Cardiac muscle cell (in vitro differentiated cells and primary cell): Measurements from ENCODE around the gene SCAMP2. TPM values are rescaled to one million over a fixed set of nuclear protein-coding genes. Genes with fewer than 3 reads are reported as not detected.

Experiments
- DNase-seq, 2 donors: peaks; one replicate each; pipeline versions ENCODE4 v3.0.0 to v3.0.0-alpha.2; 2010 to 2017; ENCODE audit warnings: low read depth in 1 of 2, low spot score in 1 of 2
- H3K27ac ChIP-seq: fragments of 200-600 bp; sonication (generic); 2 replicates; pipeline ENCODE4 v1.5.1; 2016
- H3K27me3 ChIP-seq: fragments of 200-600 bp; sonication (generic); 2 replicates; pipeline ENCODE4 v1.6.0; 2016; ENCODE audit warnings: control low read depth
- H3K36me3 ChIP-seq: fragments of 200-600 bp; sonication (generic); 2 replicates; pipeline ENCODE4 v1.5.1; 2016; ENCODE audit warnings: control low read depth
- H3K4me1 ChIP-seq: fragments of 200-600 bp; sonication (generic); 2 replicates; pipeline ENCODE4 v1.8.1; 2017; ENCODE audit warnings: low read depth, mild to moderate bottlenecking, mixed run types
- H3K4me3 ChIP-seq: fragments of 200-600 bp; sonication (generic); 2 replicates; pipeline ENCODE4 v1.5.1; 2016; ENCODE audit warnings: mild to moderate bottlenecking
- H3K9me3 ChIP-seq: fragments of 200-600 bp; sonication (generic); 2 replicates; pipeline ENCODE4 v1.5.1; 2017; ENCODE audit warnings: low read depth, mild to moderate bottlenecking, control low read depth
- polyA plus RNA-seq: library from polyadenylated mRNA; unstranded; fragments of >200 nt; fragmentation: Nextera tagmentation; extraction: Ambion mirVana; gene quantifications from 2 replicates; pipeline ENCODE4 v1.2.1, GENCODE V29; 2016
- total RNA-seq: library from RNA; depleted of rRNA; stranded (reverse); fragments of >200 nt; gene quantifications from 2 replicates; pipeline ENCODE4 v1.2.3, GENCODE V29; 2016
- TF ChIP-seq, protein P1 (sequence below): IDR thresholded peaks from 2 replicates; pipeline ENCODE4 v1.5.1; 2012; ENCODE audit warnings: low read depth, mild to moderate bottlenecking, low read length

Gene SCAMP2
- total and polyA plus RNA-seq, 2 experiments from 2014 or later, result 52.3 to 115 TPM

DNA sequence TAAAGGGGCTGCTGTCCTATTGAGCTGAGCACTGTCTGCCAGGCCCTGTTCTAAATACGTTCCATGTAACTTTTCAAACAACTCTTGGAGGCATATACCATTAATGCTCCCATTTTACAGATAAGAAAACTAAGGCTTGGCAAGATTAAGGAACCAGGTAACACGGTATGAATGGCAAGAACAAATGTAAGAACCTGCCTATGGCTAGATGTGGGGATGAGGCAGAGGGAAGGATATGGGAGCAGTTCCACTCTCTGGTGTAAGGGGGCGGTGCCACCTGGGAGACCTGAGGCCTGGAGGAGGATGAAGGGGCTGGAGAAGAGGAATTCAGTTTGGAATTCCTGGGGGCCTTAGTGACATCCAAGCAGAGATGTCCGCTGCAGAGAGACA is 64.3 kb downstream of the SCAMP2 start:
- Histone ChIP-seq H3K4me3 (no peak overlapping the region), H3K4me1 (no peaks in the 10 kb centered on the region), H3K27ac (no peak overlapping the region), H3K36me3 (peaks cover 4% of the 10 kb centered on the region), H3K27me3 (no peaks in the 10 kb centered on the region), H3K9me3 (no peaks in the 10 kb centered on the region)
- no peak for DNase-seq
- TF ChIP-seq, protein P1, sequence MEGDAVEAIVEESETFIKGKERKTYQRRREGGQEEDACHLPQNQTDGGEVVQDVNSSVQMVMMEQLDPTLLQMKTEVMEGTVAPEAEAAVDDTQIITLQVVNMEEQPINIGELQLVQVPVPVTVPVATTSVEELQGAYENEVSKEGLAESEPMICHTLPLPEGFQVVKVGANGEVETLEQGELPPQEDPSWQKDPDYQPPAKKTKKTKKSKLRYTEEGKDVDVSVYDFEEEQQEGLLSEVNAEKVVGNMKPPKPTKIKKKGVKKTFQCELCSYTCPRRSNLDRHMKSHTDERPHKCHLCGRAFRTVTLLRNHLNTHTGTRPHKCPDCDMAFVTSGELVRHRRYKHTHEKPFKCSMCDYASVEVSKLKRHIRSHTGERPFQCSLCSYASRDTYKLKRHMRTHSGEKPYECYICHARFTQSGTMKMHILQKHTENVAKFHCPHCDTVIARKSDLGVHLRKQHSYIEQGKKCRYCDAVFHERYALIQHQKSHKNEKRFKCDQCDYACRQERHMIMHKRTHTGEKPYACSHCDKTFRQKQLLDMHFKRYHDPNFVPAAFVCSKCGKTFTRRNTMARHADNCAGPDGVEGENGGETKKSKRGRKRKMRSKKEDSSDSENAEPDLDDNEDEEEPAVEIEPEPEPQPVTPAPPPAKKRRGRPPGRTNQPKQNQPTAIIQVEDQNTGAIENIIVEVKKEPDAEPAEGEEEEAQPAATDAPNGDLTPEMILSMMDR, result no peak

GRCh38 chr15:74808078-74808839 is 64.9 kb downstream of the SCAMP2 start:
- H3K4me1 ChIP-seq, result no peaks in the 10 kb centered on the region
- TF ChIP-seq, protein P1, result no peak
- no peak overlapping the region for H3K4me3 ChIP-seq
- no peaks in the 10 kb centered on the region for H3K9me3 ChIP-seq
- no peak overlapping the region for H3K27ac ChIP-seq
- DNase-seq, result no peak
- H3K36me3 ChIP-seq, result peaks cover 5% of the 10 kb centered on the region
- no peaks in the 10 kb centered on the region for H3K27me3 ChIP-seq

DNA sequence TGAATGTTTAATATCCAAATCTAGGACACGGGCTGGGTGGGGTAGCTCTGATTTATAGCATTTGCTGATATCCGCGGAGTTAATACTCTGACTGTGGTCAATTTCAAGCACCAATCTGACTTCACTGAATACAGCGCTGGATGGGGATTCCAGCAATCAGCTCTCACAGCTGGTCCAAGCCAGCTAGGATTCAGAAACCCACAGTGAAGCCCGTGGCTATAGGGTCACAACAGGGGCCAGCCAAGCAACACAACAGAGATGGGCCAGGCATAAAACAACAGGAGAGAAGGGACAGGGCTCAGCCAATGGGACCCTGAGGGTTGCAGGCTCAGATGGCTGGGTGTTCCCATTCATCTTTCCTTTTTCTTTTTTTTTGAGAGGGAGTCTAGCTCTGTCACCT is 65.9 kb downstream of the SCAMP2 start:
- no peak overlapping the region for H3K4me3 ChIP-seq
- TF ChIP-seq, protein P1, result no peak
- H3K27me3 ChIP-seq, result no peaks in the 10 kb centered on the region
- no peak overlapping the region for H3K27ac ChIP-seq
- H3K4me1 ChIP-seq, result no peaks in the 10 kb centered on the region
- H3K9me3 ChIP-seq, result no peaks in the 10 kb centered on the region
- peaks cover 11% of the 10 kb centered on the region for H3K36me3 ChIP-seq
- no peak for DNase-seq

DNA sequence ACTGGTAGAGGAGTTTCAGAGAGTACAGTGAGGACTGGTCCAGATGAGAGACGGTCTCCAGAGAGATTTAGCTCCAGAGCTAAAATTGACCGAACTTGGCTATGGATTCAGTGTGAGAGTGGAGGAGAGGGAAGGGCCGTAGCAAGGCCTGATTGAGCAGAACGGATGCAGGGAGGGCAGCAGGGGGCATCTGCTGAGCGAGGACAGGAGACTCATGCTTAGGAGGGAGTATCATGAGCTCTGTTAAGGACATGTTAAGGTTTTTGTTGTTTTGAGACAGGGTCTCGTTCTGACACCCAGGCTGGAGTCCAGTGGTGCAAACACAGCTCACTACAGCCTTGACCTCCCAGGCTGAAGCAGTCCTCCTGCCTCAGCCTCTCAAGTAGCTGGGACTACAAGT is 68.2 kb downstream of the SCAMP2 start:
- Histone ChIP-seq H3K27ac (no peak overlapping the region), H3K36me3 (peaks cover 18% of the 10 kb centered on the region), H3K27me3 (no peaks in the 10 kb centered on the region), H3K4me1 (no peaks in the 10 kb centered on the region), H3K4me3 (no peak overlapping the region), H3K9me3 (no peaks in the 10 kb centered on the region)
- TF ChIP-seq, protein P1, result no peak
- DNase-seq, result no peak

DNA sequence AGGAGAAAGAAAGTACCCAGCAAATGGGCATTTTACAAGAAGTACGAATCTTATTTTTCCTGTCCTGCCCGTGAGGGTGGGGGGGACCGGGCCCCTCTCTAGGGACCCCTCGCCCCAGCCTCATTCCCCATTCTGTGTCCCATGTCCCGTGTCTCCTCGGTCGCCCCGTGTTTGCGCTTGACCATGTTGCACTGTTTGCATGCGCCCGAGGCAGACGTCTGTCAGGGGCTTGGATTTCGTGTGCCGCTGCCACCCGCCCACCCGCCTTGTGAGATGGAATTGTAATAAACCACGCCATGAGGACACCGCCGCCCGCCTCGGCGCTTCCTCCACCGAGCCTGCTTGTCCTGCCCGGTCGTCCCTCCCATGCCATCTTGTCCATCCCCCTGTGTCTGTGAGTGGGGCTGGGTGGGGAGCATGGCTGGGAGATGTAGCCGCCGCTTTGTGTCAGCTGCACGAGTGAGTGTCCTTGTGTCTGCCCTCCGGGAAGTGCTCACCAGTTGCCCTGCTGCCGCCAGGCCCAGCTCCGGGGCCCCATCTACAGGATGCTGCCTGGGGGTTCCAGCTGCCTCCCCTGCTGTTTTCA is 70.2 kb downstream of the SCAMP2 start:
- H3K4me1 ChIP-seq, result no peaks in the 10 kb centered on the region
- no peak for DNase-seq
- H3K27ac ChIP-seq, result no peak overlapping the region
- H3K36me3 ChIP-seq, result peaks cover 23% of the 10 kb centered on the region
- H3K27me3 ChIP-seq, result no peaks in the 10 kb centered on the region
- H3K4me3 ChIP-seq, result no peak overlapping the region
- TF ChIP-seq, protein P1, result no peak
- no peaks in the 10 kb centered on the region for H3K9me3 ChIP-seq
